HepG2 (cell line): Measurements from ENCODE around the gene AP5B1. TPM values are rescaled to one million over a fixed set of nuclear protein-coding genes. Genes with fewer than 3 reads are reported as not detected.

Experiments
- ATAC-seq: fragments of 200-7000 bp; cut with Tn5 transposase; 3 replicates; pipeline ENCODE4 v1.9.1; 2020; ENCODE audit warnings: mild to moderate bottlenecking, moderate library complexity
- BruUV-seq: library from RNA; stranded (reverse); fragments of 400-500 nt; replicated peaks from 2 replicates; lab custom pipeline; 2021; lab: Mats Ljungman, UMichigan
- CTCF ChIA-PET: fragments of 300-600 bp; formaldehyde crosslinking; extraction: SDS; loops from one replicate; lab custom pipeline; 2021; ENCODE audit warnings: low total read pairs, inconsistent platforms, low intra/inter-chr PET ratio; lab: Yijun Ruan, JAX
- POLR2A ChIA-PET: fragments of 350-600 bp; sonication (Branson Sonifier 250); formaldehyde crosslinking; loops from one replicate; lab custom pipeline; 2020; ENCODE audit warnings: antibody characterized with exemption, inconsistent platforms; lab: Yijun Ruan, JAX
- DNase-seq: peaks from one replicate; pipeline ENCODE4 v3.0.0-alpha.2; 2015; ENCODE audit warnings: low spot score
- FAIRE-seq: peaks from 3 replicates; lab custom pipeline; 2011; peaks lifted over from hg19 to GRCh38; lab: Jason Lieb, UNC
- H2AFZ ChIP-seq: one replicate; pipeline ENCODE4 v1.6.1; 2011; ENCODE audit warnings: low read length, inconsistent platforms
- H3K27ac ChIP-seq: fragments of 300-600 bp; 3 replicates; pipeline ENCODE4 v1.8.0; 2011; ENCODE audit warnings: mixed run types, mild to moderate bottlenecking, mixed read lengths, low read length, inconsistent platforms; ENCODE audit not compliant: insufficient read depth; ENCODE audit errors: extremely low read length
- H3K27me3 ChIP-seq, 2 experiments: fragments of 200-600 bp in 1 of 2; 2 replicates in 1 of 2; 3 replicates in 1 of 2; pipeline versions ENCODE4 v1.6.0 to v1.8.0; 2011; ENCODE audit warnings: low read length in 2 of 2, mild to moderate bottlenecking in 2 of 2, moderate library complexity in 2 of 2, inconsistent platforms in 1 of 2; ENCODE audit not compliant: insufficient read depth in 2 of 2, control insufficient read depth in 1 of 2
- H3K36me3 ChIP-seq, 2 experiments: fragments of 200-600 bp in 1 of 2; replicated peaks in 1 of 2; 2 replicates in 1 of 2; 3 replicates in 1 of 2; pipeline versions ENCODE4 v1.5.1 to v1.8.0; 2011; ENCODE audit warnings: low read length in 2 of 2, inconsistent platforms in 1 of 2; ENCODE audit not compliant: insufficient read depth in 2 of 2, control insufficient read depth in 1 of 2
- H3K4me1 ChIP-seq: 2 replicates; pipeline ENCODE4 v1.5.1; 2012; ENCODE audit warnings: low read length, inconsistent platforms; ENCODE audit not compliant: insufficient read depth
- H3K4me2 ChIP-seq: 2 replicates; pipeline ENCODE4 v1.6.0; 2011; ENCODE audit warnings: low read depth, low read length, inconsistent platforms
- H3K4me3 ChIP-seq, 3 experiments: fragments of 200-600 bp in 1 of 3; sonication (generic), shearing (Covaris generic) in 1 of 3; replicated peaks in 1 of 3; 2 replicates each; pipeline ENCODE4 v1.5.1; 2011 to 2016; ENCODE audit warnings: low read length in 3 of 3, inconsistent platforms in 2 of 3, low read depth in 2 of 3, mild to moderate bottlenecking in 2 of 3, control low read depth in 1 of 3, mixed read lengths in 1 of 3; ENCODE audit not compliant: insufficient read depth in 1 of 3
- H3K79me2 ChIP-seq: one replicate; pipeline ENCODE4 v1.6.1; 2011; ENCODE audit warnings: low read length, inconsistent platforms; ENCODE audit not compliant: insufficient read depth
- H3K9ac ChIP-seq: 2 replicates; pipeline ENCODE4 v1.6.0; 2011; ENCODE audit warnings: mild to moderate bottlenecking, low read depth, low read length, inconsistent platforms; ENCODE audit not compliant: insufficient read depth
- H3K9me3 ChIP-seq: 2 replicates; pipeline ENCODE4 v1.5.1; 2012; ENCODE audit warnings: mild to moderate bottlenecking, low read length
- H4K20me1 ChIP-seq: 2 replicates; pipeline ENCODE4 v1.6.0; 2011; ENCODE audit warnings: inconsistent platforms, mild to moderate bottlenecking, low read length, moderate library complexity; ENCODE audit not compliant: insufficient read depth
- ATF7 ChIP-seq, 2 experiments: fragments of 450-650 bp in 1 of 2; sonication (generic) in 1 of 2; formaldehyde crosslinking in 1 of 2; IDR thresholded peaks; 2 replicates each; pipeline versions ENCODE4 v1.4.0 to v1.6.1; 2016 to 2020; ENCODE audit warnings: antibody characterized with exemption in 1 of 2, mild to moderate bottlenecking in 1 of 2, missing genetic modification reagents in 1 of 2
- FOXK1 ChIP-seq: sonication (generic); formaldehyde crosslinking; IDR thresholded peaks from 2 replicates; pipeline ENCODE4 v1.4.0; 2020; ENCODE audit warnings: low read depth, missing genetic modification reagents, borderline replicate concordance
- GRHL1 ChIP-seq: sonication (generic); formaldehyde crosslinking; conservative IDR thresholded peaks from 2 replicates; pipeline ENCODE4 v1.8.0; 2022; ENCODE audit warnings: missing genetic modification reagents
- NFYC ChIP-seq: IDR thresholded peaks from 2 replicates; pipeline ENCODE4 v1.6.1; 2016; ENCODE audit warnings: missing genetic modification reagents, missing compliant biosample characterization
- SUZ12 ChIP-seq: fragments of 150-350 bp; IDR thresholded peaks from 2 replicates; pipeline ENCODE4 v1.6.1; 2014; ENCODE audit warnings: low read depth, low read length
- ZNF275 ChIP-seq: sonication (generic); formaldehyde crosslinking; IDR thresholded peaks from 2 replicates; pipeline ENCODE4 v1.8.0; 2022; ENCODE audit warnings: missing genetic modification reagents, mild to moderate bottlenecking, inconsistent platforms, borderline replicate concordance
- ZNF83 ChIP-seq: sonication (generic); formaldehyde crosslinking; IDR thresholded peaks from 2 replicates; pipeline ENCODE4 v1.4.0; 2020; ENCODE audit warnings: missing genetic modification reagents, mild to moderate bottlenecking, borderline replicate concordance
- ZSCAN21 ChIP-seq: sonication (generic); formaldehyde crosslinking; IDR thresholded peaks from 2 replicates; pipeline ENCODE4 v1.8.0; 2022; ENCODE audit warnings: mild to moderate bottlenecking, missing genetic modification reagents, moderate library complexity, borderline replicate concordance
- WGBS: methylation state at CpG from one replicate; pipeline ENCODE4 v1.1.6; 2017; ENCODE audit warnings: low lambda C conversion rate; 5-methylcytosine and 5-hydroxymethylcytosine counted together
- in situ Hi-C: cut with HindIII; loops from 2 replicates; pipeline ENCODE4 v1.10.0; 2017; ENCODE audit warnings: low pct_unique_long_range_greater_than_20kb; ENCODE audit not compliant: extremely low pct_ligation_motif_present
- intact Hi-C: fragments of 100-400 bp; cut with micrococcal nuclease; formaldehyde crosslinking; loops from one replicate; pipeline ENCODE4 v1.10.0; 2022; ENCODE audit not compliant: unreplicated experiment
- polyA plus RNA-seq, 8 experiments: library from polyadenylated mRNA; depleted of rRNA in 3 of 8; stranded (reverse) in 7 of 8; unstranded in 1 of 8; fragments of >200 nt; fragmentation: Illumina TruSeq in 4 of 8; extraction: Trizol in 4 of 8; gene quantifications; 2 replicates each; pipeline versions ENCODE4 v1.2.1 to v1.2.3, GENCODE V29; 2011 to 2016; ENCODE audit warnings: low read depth in 4 of 8, missing spikeins in 1 of 8, mixed read lengths in 1 of 8; ENCODE audit not compliant: insufficient read depth in 1 of 8
- total RNA-seq, 5 experiments: library from RNA; depleted of rRNA; stranded (reverse); fragments of >200 nt; fragmentation: Illumina TruSeq; extraction: Trizol; gene quantifications; 2 replicates each; pipeline ENCODE4 v1.2.3, GENCODE V29; 2016; ENCODE audit warnings: low read depth in 1 of 5

The AP5B1 gene
- total and polyA plus RNA-seq, 2 of the 13 experiments (the other 11 are each of a cell fraction or from before 2014, with no cell fraction given): 1.7 to 4.4 TPM

GRCh38 chr11:65814986-65815565 lies 34.3 kb upstream of the AP5B1 start (continued):
- TF ChIP-seq SUZ12: no peak
- no peak for TF ChIP-seq NFYC (CRISPR knock-in tag)
- TF ChIP-seq GRHL1 (CRISPR knock-in tag): no peak

- no peak overlapping the region for H3K27ac ChIP-seq
- H2AFZ ChIP-seq: no peak overlapping the region
- H3K4me2 ChIP-seq: no peak overlapping the region
- no TSS peak for BruUV-seq
- H3K27me3 ChIP-seq: peaks cover 3 to 37% of the 10 kb centered on the region in 2 experiments; a peak in 3 of 5 replicates
- no peak for DNase-seq
- in situ Hi-C loops: loop anchor here (10.0 kb wide), 1 partner anchor 100 kb away; the partner anchor contains the start of gene KAT5
- ChIA-PET POLR2A (no interaction called here), CTCF (no interaction called here)
- intact Hi-C loops: no loop called here
- no peak overlapping the region for H3K4me3 ChIP-seq
- no peak for ATAC-seq
- no peaks in the 10 kb centered on the region for H3K79me2 ChIP-seq
- H3K36me3 ChIP-seq: no peaks in the 10 kb centered on the region
- TF ChIP-seq ZSCAN21 (CRISPR knock-in tag): no peak
- TF ChIP-seq ATF7 (IDR thresholded peaks at IDR 0.05): peak; percentile 42; the same call in 1 of the 2 replicates
- TF ChIP-seq ATF7 (CRISPR knock-in tag; IDR thresholded peaks at IDR 0.05): no peak
- TF ChIP-seq ZNF83: no peak
- no peak for TF ChIP-seq FOXK1
- TF ChIP-seq ZNF275: no peak
- WGBS: 61% methylated on average over 17 of the region's 18 CpGs
- H4K20me1 ChIP-seq: no peaks in the 10 kb centered on the region
- H3K4me1 ChIP-seq: peaks cover 15% of the 10 kb centered on the region
- H3K9me3 ChIP-seq: no peaks in the 10 kb centered on the region
- no peak for FAIRE-seq
- no peak overlapping the region for H3K9ac ChIP-seq
Measured at GRCh38 chr11:65814131-65814985, 33.6 kb upstream of the AP5B1 start.
